GM10266 (cell line): ENCODE measurements around the gene SIRPA.

ENCODE experiments used
- DNase-seq: peaks from one replicate; pipeline ENCODE4 v3.0.0; 2012; ENCODE audit errors: extremely low spot score
- TF ChIP-seq, protein P1 (sequence below): IDR thresholded peaks from 2 replicates; pipeline ENCODE4 v1.5.1; 2012; ENCODE audit warnings: mild to moderate bottlenecking, low read depth; ENCODE audit not compliant: control insufficient read depth, insufficient read depth; ENCODE audit errors: missing control alignments

SIRPA gene

DNA sequence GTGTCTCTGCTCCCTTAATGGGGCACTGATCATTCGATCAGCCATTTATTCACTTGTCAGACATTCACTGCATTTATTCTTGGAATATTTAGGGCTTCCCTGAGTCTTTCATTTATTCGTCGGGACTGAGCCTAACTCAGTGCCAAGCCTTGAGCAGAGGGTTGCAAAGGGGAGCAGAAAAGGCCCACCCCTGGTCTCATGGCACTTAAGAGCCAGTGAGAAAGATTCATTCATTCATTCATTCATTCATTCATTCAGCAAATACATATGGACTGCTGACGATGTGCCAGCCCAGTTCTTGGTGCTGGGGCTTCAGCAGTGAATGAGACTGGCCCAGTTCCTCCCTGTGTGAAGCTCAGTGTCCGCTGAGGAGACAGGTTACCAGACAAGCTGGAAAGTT, 36.6 kb downstream of the SIRPA start:
- no peak for DNase-seq
- TF ChIP-seq, protein P1, sequence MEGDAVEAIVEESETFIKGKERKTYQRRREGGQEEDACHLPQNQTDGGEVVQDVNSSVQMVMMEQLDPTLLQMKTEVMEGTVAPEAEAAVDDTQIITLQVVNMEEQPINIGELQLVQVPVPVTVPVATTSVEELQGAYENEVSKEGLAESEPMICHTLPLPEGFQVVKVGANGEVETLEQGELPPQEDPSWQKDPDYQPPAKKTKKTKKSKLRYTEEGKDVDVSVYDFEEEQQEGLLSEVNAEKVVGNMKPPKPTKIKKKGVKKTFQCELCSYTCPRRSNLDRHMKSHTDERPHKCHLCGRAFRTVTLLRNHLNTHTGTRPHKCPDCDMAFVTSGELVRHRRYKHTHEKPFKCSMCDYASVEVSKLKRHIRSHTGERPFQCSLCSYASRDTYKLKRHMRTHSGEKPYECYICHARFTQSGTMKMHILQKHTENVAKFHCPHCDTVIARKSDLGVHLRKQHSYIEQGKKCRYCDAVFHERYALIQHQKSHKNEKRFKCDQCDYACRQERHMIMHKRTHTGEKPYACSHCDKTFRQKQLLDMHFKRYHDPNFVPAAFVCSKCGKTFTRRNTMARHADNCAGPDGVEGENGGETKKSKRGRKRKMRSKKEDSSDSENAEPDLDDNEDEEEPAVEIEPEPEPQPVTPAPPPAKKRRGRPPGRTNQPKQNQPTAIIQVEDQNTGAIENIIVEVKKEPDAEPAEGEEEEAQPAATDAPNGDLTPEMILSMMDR, result no peak

DNA sequence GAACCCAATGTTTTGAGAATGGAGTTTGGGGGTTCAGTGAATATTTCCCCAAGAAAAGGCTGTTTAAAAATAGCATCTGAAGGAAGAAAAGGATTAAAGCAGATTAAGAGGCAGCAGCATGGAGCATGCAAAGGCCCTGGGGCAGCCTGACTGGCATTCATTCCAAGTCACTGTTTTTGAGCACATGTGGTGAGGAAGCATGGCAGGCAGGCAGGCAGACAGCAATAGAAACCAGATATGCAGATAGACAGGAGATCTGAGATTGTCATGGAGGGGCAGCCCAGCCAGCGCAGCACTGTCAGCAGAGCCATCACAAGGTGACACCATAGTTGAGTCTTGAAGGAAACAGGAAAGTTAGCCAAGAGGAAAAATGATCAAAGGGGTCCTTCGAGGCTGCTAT, 37.8 kb downstream of the SIRPA start:
- DNase-seq, result no peak
- TF ChIP-seq, protein P1, result no peak

DNA sequence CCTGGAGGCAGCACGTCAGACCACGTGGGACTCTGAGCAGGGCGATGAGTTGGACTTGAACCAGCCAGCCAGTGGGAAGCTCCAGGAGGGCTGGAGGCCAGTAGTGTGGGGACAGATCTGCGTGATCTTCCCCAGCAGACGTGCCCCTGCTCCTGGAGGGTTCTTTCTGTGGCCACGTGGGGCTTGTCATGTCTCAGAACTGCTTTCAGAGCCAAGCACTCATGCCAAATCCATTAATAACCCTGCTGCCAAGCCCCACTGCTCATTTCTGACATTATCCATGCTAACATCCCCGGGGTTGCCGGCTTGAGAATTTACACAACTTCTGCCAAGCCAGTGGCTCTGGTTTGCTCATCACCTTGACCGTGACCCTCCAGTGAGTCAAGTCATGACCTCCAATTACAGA, 38.3 kb downstream of the SIRPA start:
- DNase-seq, result no peak
- TF ChIP-seq, protein P1, result no peak

DNA sequence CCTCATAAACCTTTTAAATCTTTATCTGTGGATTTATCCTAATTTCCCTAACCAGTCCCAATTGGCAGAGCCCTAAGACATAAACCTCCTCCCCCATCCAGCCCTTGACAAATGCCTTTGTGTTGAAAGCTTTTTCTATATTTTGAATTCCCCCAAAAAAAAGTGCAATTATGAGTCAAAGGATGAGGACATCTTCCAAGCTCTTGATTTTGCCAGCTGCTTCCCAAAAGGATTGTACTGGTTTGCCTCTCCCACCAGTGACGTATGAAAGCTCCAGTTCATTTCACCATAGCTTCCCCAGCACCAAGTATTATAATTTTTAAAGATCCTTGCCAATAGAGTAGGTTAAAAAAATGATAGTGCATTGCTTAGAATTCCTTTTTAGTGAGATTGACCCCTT, 38.9 kb downstream of the SIRPA start:
- TF ChIP-seq, protein P1, result no peak
- no peak for DNase-seq

DNA sequence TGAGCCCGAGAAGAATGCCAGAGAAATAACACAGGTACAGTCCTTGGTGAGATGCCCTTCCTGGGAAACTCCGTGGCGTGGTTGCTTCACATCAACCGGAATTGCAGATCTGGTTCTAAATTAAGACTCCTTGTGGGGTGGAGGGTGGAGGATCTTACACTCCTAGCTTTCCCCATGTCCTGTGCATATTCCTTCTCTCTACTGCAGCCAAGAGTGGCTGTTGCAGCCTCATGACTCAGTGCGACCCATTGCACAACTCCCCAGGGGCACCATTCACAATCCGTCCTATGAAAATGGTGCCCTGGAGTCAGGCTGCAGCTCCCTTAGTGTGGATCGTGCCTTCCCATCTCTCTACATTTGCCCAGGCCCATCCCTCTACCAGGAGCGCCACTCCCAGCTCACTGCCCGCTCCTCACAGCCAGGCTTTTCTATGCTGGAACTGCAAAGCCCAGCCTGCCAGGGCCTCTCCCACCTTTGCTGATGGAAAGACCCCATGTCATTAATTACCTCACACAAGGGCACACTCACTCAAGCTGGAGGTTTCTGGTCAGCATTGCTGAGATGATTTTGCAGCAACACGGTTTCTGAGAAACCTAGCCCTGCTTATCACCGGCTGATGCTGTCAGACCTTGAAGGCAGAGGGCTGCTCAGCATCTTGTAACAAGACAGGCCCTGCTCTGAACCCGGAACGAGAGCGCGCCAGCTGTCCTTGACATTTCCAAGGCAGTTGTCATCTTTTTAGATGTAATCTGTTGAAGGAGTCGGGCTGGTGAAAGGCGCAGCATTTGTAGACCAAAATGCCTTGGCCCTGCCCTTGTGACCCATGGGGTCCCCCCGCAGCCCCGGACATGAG, 39.7 kb downstream of the SIRPA start:
- no peak for DNase-seq
- TF ChIP-seq, protein P1, result no peak

DNA sequence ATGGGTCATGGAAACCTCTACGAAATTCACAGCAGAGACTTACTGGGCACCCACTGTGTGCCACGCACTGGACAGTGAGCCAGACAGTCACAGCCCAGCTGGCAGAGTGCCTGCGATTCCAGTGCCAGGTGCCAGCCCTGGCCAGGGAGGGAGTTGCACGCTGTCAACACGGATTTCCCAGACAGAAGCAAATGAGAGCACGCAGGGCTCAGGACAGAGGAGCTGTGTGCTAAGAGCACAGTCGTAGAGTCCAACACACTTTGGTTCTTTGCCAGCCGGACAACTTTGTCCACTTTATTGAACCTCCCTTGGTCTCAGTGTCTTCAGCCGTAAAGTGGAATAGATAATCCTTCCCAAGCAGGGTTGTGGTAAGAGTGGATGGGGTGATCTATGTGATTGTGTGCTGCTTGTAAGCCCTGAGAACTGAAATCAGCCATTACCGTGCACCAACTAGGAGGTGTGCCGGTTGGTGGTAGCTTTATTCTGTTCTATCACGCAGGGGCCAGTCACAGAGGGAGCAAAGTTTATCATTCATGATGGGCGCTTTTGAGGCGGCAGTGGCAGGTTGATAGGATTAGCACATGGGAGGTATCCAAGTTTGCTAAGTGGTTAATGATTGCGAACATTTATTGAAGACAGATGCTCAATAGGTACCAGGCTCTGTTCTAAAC, 40.6 kb downstream of the SIRPA start:
- TF ChIP-seq, protein P1, result no peak
- DNase-seq, result no peak

DNA sequence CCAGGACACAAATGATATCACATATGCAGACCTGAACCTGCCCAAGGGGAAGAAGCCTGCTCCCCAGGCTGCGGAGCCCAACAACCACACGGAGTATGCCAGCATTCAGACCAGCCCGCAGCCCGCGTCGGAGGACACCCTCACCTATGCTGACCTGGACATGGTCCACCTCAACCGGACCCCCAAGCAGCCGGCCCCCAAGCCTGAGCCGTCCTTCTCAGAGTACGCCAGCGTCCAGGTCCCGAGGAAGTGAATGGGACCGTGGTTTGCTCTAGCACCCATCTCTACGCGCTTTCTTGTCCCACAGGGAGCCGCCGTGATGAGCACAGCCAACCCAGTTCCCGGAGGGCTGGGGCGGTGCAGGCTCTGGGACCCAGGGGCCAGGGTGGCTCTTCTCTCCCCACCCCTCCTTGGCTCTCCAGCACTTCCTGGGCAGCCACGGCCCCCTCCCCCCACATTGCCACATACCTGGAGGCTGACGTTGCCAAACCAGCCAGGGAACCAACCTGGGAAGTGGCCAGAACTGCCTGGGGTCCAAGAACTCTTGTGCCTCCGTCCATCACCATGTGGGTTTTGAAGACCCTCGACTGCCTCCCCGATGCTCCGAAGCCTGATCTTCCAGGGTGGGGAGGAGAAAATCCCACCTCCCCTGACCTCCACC, 42.2 kb downstream of the SIRPA start:
- TF ChIP-seq, protein P1, result no peak

More for the DNA sequence above, 42.2 kb downstream of the SIRPA start:
- no peak for DNase-seq
